B cell (primary cell): ENCODE results near the gene RIC1. TPM values are rescaled to one million over a fixed set of nuclear protein-coding genes. Genes with fewer than 3 reads are reported as not detected.

ENCODE experiments used
- ATAC-seq: fragments of 200-7000 bp; cut with Tn5 transposase; one replicate; pipeline ENCODE4 v1.10.0; 2021; ENCODE audit warnings: low read depth, mild to moderate bottlenecking, moderate number of reproducible peaks, moderate library complexity
- CTCF ChIA-PET: fragments of 350-600 bp; sonication (Branson Sonifier 250); formaldehyde crosslinking; loops from one replicate; lab custom pipeline; 2021; ENCODE audit warnings: antibody characterized with exemption, inconsistent platforms; lab: Charles Lee
- POLR2A ChIA-PET: fragments of 350-600 bp; sonication (Branson Sonifier 250); formaldehyde crosslinking; loops from one replicate; lab custom pipeline; 2021; ENCODE audit warnings: antibody characterized with exemption; lab: Charles Lee
- DNase-seq: peaks from one replicate; pipeline ENCODE4 v3.0.0; 2013
- H2AFZ ChIP-seq: 2 replicates; pipeline ENCODE4 v1.6.1; 2012; ENCODE audit warnings: mild to moderate bottlenecking, low read depth, low read length; ENCODE audit not compliant: insufficient read depth, poor library complexity, severe bottlenecking
- H3K27ac ChIP-seq, 2 donors: 1 replicate in 1 of 2; 2 replicates in 1 of 2; pipeline ENCODE4 v1.5.1; 2012 to 2013; ENCODE audit warnings: low read length in 2 of 2, mild to moderate bottlenecking in 2 of 2, moderate library complexity in 1 of 2
- H3K27me3 ChIP-seq, 4 experiments: fragments of 200-600 bp in 1 of 4; sonication (generic) in 1 of 4; replicated peaks in 1 of 4; 1 replicate in 2 of 4; 2 replicates in 2 of 4; pipeline versions ENCODE4 v1.6.1 to v1.7.0; 2013 to 2016; ENCODE audit warnings: low read length in 3 of 4, mild to moderate bottlenecking in 2 of 4, mixed read lengths in 1 of 4, moderate library complexity in 1 of 4; ENCODE audit not compliant: insufficient read depth in 4 of 4, control insufficient read depth in 3 of 4; ENCODE audit errors: control extremely low read depth in 1 of 4
- H3K36me3 ChIP-seq, 2 experiments: replicated peaks in 1 of 2; 1 replicate in 1 of 2; 2 replicates in 1 of 2; pipeline versions ENCODE4 v1.6.1 to v1.7.1; 2013; ENCODE audit warnings: low read length in 1 of 2; ENCODE audit not compliant: insufficient read depth in 2 of 2, control insufficient read depth in 1 of 2; ENCODE audit errors: control extremely low read depth in 1 of 2, extremely low read depth in 1 of 2
- H3K4me1 ChIP-seq, 2 donors: fragments of 200-600 bp in 1 of 2; sonication (generic) in 1 of 2; 1 replicate in 1 of 2; 2 replicates in 1 of 2; pipeline versions ENCODE4 v1.5.1 to v1.6.1; 2013 to 2017; ENCODE audit warnings: low read length in 2 of 2; ENCODE audit not compliant: control insufficient read depth in 2 of 2, insufficient read depth in 2 of 2
- H3K4me2 ChIP-seq: replicated peaks from 2 replicates; pipeline ENCODE3; 2012; ENCODE audit warnings: mild to moderate bottlenecking, low read depth, low read length; ENCODE audit not compliant: poor library complexity, severe bottlenecking
- H3K4me3 ChIP-seq, 5 experiments: fragments of 200-600 bp in 1 of 5; sonication (generic) in 1 of 5; 1 replicate in 3 of 5; 2 replicates in 2 of 5; pipeline versions ENCODE4 v1.5.1 to v1.7.0; 2011 to 2016; ENCODE audit warnings: low read length in 4 of 5, mild to moderate bottlenecking in 4 of 5, low read depth in 2 of 5, control low read depth in 1 of 5, moderate library complexity in 1 of 5; ENCODE audit not compliant: insufficient read depth in 1 of 5; ENCODE audit errors: control extremely low read depth in 1 of 5, extremely low read depth in 1 of 5
- H3K79me2 ChIP-seq: fragments of 200-600 bp; sonication (generic); one replicate; pipeline ENCODE4 v1.6.0; 2016; ENCODE audit warnings: low read length; ENCODE audit not compliant: control insufficient read depth, insufficient read depth
- H3K9ac ChIP-seq: fragments of 200-600 bp; sonication (generic); 2 replicates; pipeline ENCODE4 v1.6.1; 2017; ENCODE audit warnings: mild to moderate bottlenecking, low read length, moderate library complexity
- H3K9me3 ChIP-seq, 3 donors: one replicate each; pipeline versions ENCODE4 v1.6.1 to v1.7.1; 2013; ENCODE audit warnings: low read length in 2 of 3; ENCODE audit not compliant: control insufficient read depth in 2 of 3, insufficient read depth in 1 of 3; ENCODE audit errors: control extremely low read depth in 1 of 3
- H4K20me1 ChIP-seq: 2 replicates; pipeline ENCODE4 v1.6.0; 2012; ENCODE audit warnings: mild to moderate bottlenecking, low read length; ENCODE audit not compliant: insufficient read depth, control insufficient read depth, poor library complexity, severe bottlenecking
- H3K27ac Mint-ChIP-seq: one replicate; pipeline ENCODE4 v1.8.0; 2021; ENCODE audit warnings: mixed read lengths
- H3K27me3 Mint-ChIP-seq: one replicate; pipeline ENCODE4 v1.8.0; 2021; ENCODE audit warnings: mixed read lengths
- H3K4me1 Mint-ChIP-seq: one replicate; pipeline ENCODE4 v1.8.0; 2021; ENCODE audit warnings: mixed read lengths
- H3K4me3 Mint-ChIP-seq: one replicate; pipeline ENCODE4 v1.8.0; 2021; ENCODE audit warnings: mixed read lengths
- H3K9me3 Mint-ChIP-seq: one replicate; pipeline ENCODE4 v1.8.0; 2022; ENCODE audit warnings: mixed read lengths; ENCODE audit not compliant: insufficient read depth
- EZH2 ChIP-seq: IDR thresholded peaks from 2 replicates; pipeline ENCODE4 v1.6.1; 2012; ENCODE audit warnings: borderline replicate concordance, low read depth, mild to moderate bottlenecking, moderate library complexity, low read length; ENCODE audit not compliant: insufficient read depth, poor library complexity, severe bottlenecking
- WGBS: methylation state at CpG from one replicate; pipeline ENCODE4 v1.1.5; 2013; ENCODE audit warnings: missing lambda C conversion rate; ENCODE audit not compliant: insufficient coverage; 5-methylcytosine and 5-hydroxymethylcytosine counted together
- intact Hi-C: fragments of 100-400 bp; cut with micrococcal nuclease; formaldehyde crosslinking; loops from one replicate; pipeline ENCODE4 v1.10.0; 2022
- polyA plus RNA-seq: library from polyadenylated mRNA; depleted of rRNA; stranded (reverse); fragments of >200 nt; gene quantifications from 2 replicates; pipeline ENCODE4 v1.2.3, GENCODE V29; 2012
- total RNA-seq, 2 donors: library from RNA; stranded (reverse); fragments of 120-200 nt in 1 of 2; gene quantifications; 1 replicate in 1 of 2; 2 replicates in 1 of 2; pipeline versions ENCODE4 v1.2.3 to v1.2.4, GENCODE V29; 2013 to 2022
- TF ChIP-seq, protein P1 (sequence below): fragments of 200-600 bp; IDR thresholded peaks from one replicate; pipeline ENCODE4 v1.8.0; 2022; ENCODE audit warnings: antibody characterized with exemption, mild to moderate bottlenecking

RIC1 gene
- total and polyA plus RNA-seq, 2 donors (not counting 1 experiment from before 2014, with no cell fraction given) = 20.7 to 58.8 TPM

DNA sequence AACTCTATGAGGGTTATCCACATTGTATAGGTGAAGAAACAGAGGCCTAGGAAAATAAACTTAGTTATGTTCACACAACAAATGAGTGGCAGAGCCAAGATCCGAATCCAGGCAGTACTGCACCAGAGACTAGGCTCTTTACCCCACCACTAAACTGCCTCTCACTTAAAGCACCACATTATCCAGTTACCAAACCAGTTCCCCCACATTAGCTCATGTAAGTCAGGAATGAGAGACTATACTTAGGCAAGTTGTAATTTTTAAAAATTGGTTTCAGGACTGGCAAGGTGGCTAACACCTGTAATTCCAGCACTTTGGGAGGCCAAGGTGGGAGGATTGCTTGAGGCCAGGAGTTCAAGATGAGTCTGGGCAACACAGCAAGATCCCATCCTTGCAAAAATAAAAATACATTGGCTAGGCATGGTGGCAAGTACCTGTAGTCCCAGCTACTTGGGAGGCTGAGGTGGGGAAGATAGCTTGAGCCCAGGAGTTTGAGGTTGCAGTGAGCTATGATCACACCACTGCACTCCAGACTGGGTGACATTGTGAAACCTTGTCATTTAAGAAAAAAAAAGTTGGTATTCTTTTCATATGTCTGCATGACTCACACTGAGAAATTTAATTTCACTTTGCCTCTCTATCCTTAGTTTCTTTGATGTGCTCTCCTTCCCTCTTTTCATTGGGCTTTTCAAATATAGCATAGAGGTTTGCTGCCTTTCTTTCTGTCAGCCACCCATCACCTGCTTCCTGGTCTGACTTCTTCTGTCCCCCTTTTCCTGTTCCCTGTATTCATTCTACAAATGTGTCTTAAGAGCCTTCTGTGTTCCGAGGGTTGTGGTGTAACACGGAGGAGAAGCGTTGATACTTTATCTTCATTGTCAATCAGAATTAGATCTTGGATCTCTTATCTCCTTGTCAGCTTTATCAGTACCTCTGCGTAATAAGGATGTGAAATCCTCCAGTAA, 139.3 kb downstream of the RIC1 start:
- no peak for ATAC-seq
- no peak overlapping the region for H3K4me3 ChIP-seq
- Mint-ChIP-seq H3K4me3 (no peak overlapping the region), H3K27ac (no peak overlapping the region), H3K4me1 (peaks cover 4% of the 10 kb centered on the region), H3K27me3 (no peaks in the 10 kb centered on the region), H3K9me3 (no peaks in the 10 kb centered on the region)
- no peaks in the 10 kb centered on the region for H3K27me3 ChIP-seq
- peaks cover 2 to 78% of the 10 kb centered on the region in 2 experiments for H3K36me3 ChIP-seq
- no peak overlapping the region for H3K9ac ChIP-seq
- no peak overlapping the region for H3K4me2 ChIP-seq
- no peak for DNase-seq
- WGBS = no CpG with 5 or more reads among the region's 5 CpGs
- TF ChIP-seq EZH2 = no peak
- TF ChIP-seq, protein P1, sequence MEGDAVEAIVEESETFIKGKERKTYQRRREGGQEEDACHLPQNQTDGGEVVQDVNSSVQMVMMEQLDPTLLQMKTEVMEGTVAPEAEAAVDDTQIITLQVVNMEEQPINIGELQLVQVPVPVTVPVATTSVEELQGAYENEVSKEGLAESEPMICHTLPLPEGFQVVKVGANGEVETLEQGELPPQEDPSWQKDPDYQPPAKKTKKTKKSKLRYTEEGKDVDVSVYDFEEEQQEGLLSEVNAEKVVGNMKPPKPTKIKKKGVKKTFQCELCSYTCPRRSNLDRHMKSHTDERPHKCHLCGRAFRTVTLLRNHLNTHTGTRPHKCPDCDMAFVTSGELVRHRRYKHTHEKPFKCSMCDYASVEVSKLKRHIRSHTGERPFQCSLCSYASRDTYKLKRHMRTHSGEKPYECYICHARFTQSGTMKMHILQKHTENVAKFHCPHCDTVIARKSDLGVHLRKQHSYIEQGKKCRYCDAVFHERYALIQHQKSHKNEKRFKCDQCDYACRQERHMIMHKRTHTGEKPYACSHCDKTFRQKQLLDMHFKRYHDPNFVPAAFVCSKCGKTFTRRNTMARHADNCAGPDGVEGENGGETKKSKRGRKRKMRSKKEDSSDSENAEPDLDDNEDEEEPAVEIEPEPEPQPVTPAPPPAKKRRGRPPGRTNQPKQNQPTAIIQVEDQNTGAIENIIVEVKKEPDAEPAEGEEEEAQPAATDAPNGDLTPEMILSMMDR = no peak
- H3K9me3 ChIP-seq = no peaks in the 10 kb centered on the region
- no peaks in the 10 kb centered on the region for H4K20me1 ChIP-seq
- H3K4me1 ChIP-seq = peaks cover 0 to 4% of the 10 kb centered on the region in 2 donors
- CTCF ChIA-PET = no interaction called here
- POLR2A ChIA-PET = no interaction called here
- H3K79me2 ChIP-seq = no peaks in the 10 kb centered on the region
- no peak overlapping the region for H2AFZ ChIP-seq
- intact Hi-C loops = loop anchor here (10.0 kb wide), 1 partner anchor 583 kb away; the partner anchor contains the start of gene INSL6
- no peak overlapping the region for H3K27ac ChIP-seq
